Right lobe of liver (tissue), 4 donors: ENCODE measurements around the gene CNEP1R1.

Source experiments
- POLR2A ChIP-seq: fragments of 450-650 bp; IDR thresholded peaks from one replicate; pipeline ENCODE4 v1.6.1; 2017; ENCODE audit warnings: antibody characterized with exemption, mild to moderate bottlenecking
- TF ChIP-seq, protein P1 (sequence below), 4 donors: fragments of 200-600 bp in 3 of 4; fragments of 450-650 bp in 1 of 4; IDR thresholded peaks; one replicate each; pipeline versions ENCODE4 v1.5.1 to v1.8.0; 2016 to 2022; ENCODE audit warnings: antibody characterized with exemption in 4 of 4, mild to moderate bottlenecking in 2 of 4
- donor health status: DM: no; HTN: no; CAD: no.
- donor health status: DM: no; HTN: no; CAD: no.
- donor health status: DM: no; HTN: yes; CAD: no.

DNA sequence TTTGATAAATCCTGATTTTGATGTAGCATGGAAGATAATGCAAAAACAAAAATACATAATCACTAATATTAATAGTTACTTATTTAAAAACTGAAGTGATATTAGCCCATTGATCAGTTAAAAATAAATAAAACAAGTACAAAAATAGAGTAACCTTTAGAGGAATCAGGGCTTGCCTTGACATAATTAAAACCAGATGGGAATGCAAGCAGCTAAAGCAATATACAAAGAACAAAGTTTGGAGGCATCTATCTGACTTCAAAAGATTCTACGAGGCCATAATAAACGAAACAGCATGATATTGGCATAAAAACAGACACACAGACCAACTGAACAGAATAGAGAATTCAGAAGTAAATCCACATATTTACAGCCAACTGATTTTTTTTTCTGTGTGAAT is 25.8 kb downstream of the CNEP1R1 start:
- TF ChIP-seq, protein P1, sequence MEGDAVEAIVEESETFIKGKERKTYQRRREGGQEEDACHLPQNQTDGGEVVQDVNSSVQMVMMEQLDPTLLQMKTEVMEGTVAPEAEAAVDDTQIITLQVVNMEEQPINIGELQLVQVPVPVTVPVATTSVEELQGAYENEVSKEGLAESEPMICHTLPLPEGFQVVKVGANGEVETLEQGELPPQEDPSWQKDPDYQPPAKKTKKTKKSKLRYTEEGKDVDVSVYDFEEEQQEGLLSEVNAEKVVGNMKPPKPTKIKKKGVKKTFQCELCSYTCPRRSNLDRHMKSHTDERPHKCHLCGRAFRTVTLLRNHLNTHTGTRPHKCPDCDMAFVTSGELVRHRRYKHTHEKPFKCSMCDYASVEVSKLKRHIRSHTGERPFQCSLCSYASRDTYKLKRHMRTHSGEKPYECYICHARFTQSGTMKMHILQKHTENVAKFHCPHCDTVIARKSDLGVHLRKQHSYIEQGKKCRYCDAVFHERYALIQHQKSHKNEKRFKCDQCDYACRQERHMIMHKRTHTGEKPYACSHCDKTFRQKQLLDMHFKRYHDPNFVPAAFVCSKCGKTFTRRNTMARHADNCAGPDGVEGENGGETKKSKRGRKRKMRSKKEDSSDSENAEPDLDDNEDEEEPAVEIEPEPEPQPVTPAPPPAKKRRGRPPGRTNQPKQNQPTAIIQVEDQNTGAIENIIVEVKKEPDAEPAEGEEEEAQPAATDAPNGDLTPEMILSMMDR (IDR thresholded peaks at IDR 0.05): no peak
- TF ChIP-seq POLR2A: no peak
